OCI-LY1 (cell line): ENCODE measurements around the gene RAB1A.

Experiments used
- H2AFZ ChIP-seq: fragments of 200-600 bp; sonication (generic), shearing (Covaris generic); 2 replicates; pipeline ENCODE4 v1.6.0; 2014; ENCODE audit warnings: antibody characterized with exemption, mild to moderate bottlenecking, low read length
- H3F3A ChIP-seq: fragments of 200-600 bp; sonication (generic), shearing (Covaris generic); 2 replicates; pipeline ENCODE4 v1.6.0; 2014; ENCODE audit warnings: mild to moderate bottlenecking, antibody characterized with exemption, low read length, moderate library complexity; ENCODE audit not compliant: insufficient read depth
- H3K27ac ChIP-seq: fragments of 200-600 bp; sonication (generic); 2 replicates; pipeline ENCODE4 v1.5.1; 2014; ENCODE audit warnings: low read length, mixed run types, mild to moderate bottlenecking, low read depth; ENCODE audit not compliant: poor library complexity, severe bottlenecking
- H3K27me3 ChIP-seq: fragments of 200-600 bp; sonication (generic); 2 replicates; pipeline ENCODE4 v1.6.0; 2014; ENCODE audit warnings: antibody characterized with exemption, mild to moderate bottlenecking, low read length, moderate library complexity; ENCODE audit not compliant: insufficient read depth
- H3K36me3 ChIP-seq: fragments of 200-600 bp; sonication (generic); 2 replicates; pipeline ENCODE4 v1.6.1; 2014; ENCODE audit warnings: mild to moderate bottlenecking, antibody characterized with exemption, low read length, moderate library complexity, mixed read lengths; ENCODE audit not compliant: insufficient read depth
- H3K4me1 ChIP-seq: fragments of 200-600 bp; sonication (generic); 2 replicates; pipeline ENCODE4 v1.5.1; 2014; ENCODE audit warnings: mild to moderate bottlenecking, low read length, moderate library complexity; ENCODE audit not compliant: insufficient read depth, severe bottlenecking
- H3K4me2 ChIP-seq: fragments of 200-600 bp; sonication (generic), shearing (Covaris generic); 2 replicates; pipeline ENCODE4 v1.6.1; 2014; ENCODE audit warnings: low read length
- H3K4me3 ChIP-seq: fragments of 200-600 bp; sonication (generic); 2 replicates; pipeline ENCODE4 v1.5.1; 2014; ENCODE audit warnings: low read length, low read depth, mild to moderate bottlenecking, mixed read lengths; ENCODE audit not compliant: poor library complexity, severe bottlenecking
- H3K79me2 ChIP-seq: fragments of 200-600 bp; shearing (Covaris generic); 2 replicates; pipeline ENCODE4 v1.6.1; 2016; ENCODE audit warnings: mixed run types, low read length, mixed read lengths; ENCODE audit not compliant: insufficient read depth
- H3K9ac ChIP-seq: fragments of 200-600 bp; sonication (generic), shearing (Covaris generic); 2 replicates; pipeline ENCODE4 v1.6.1; 2014; ENCODE audit warnings: mild to moderate bottlenecking, low read length, mixed read lengths
- H3K9me2 ChIP-seq: fragments of 200-600 bp; sonication (generic), shearing (Covaris generic); 2 replicates; pipeline ENCODE4 v1.6.1; 2014; ENCODE audit warnings: low read depth, mild to moderate bottlenecking, low read length, mixed read lengths
- H3K9me3 ChIP-seq: fragments of 200-600 bp; shearing (Covaris generic); 2 replicates; pipeline ENCODE4 v1.6.1; 2014; ENCODE audit warnings: low read length, mixed read lengths
- H4K20me1 ChIP-seq: fragments of 200-600 bp; sonication (generic), shearing (Covaris generic); 2 replicates; pipeline ENCODE4 v1.6.0; 2016; ENCODE audit warnings: mild to moderate bottlenecking, low read length; ENCODE audit not compliant: insufficient read depth
- EZH2 ChIP-seq: fragments of 200-600 bp; sonication (generic), shearing (Covaris generic); IDR thresholded peaks from 2 replicates; pipeline ENCODE4 v1.8.0; 2017; ENCODE audit warnings: borderline replicate concordance, mixed run types, mild to moderate bottlenecking, antibody characterized with exemption, low read length, moderate library complexity, mixed read lengths
- TF ChIP-seq, protein P1 (sequence below): fragments of 200-600 bp; sonication (generic), shearing (Covaris generic); IDR thresholded peaks from 2 replicates; pipeline ENCODE4 v1.5.1; 2017; ENCODE audit warnings: mild to moderate bottlenecking, antibody characterized with exemption, low read length, moderate library complexity, mixed read lengths

The RAB1A gene

DNA sequence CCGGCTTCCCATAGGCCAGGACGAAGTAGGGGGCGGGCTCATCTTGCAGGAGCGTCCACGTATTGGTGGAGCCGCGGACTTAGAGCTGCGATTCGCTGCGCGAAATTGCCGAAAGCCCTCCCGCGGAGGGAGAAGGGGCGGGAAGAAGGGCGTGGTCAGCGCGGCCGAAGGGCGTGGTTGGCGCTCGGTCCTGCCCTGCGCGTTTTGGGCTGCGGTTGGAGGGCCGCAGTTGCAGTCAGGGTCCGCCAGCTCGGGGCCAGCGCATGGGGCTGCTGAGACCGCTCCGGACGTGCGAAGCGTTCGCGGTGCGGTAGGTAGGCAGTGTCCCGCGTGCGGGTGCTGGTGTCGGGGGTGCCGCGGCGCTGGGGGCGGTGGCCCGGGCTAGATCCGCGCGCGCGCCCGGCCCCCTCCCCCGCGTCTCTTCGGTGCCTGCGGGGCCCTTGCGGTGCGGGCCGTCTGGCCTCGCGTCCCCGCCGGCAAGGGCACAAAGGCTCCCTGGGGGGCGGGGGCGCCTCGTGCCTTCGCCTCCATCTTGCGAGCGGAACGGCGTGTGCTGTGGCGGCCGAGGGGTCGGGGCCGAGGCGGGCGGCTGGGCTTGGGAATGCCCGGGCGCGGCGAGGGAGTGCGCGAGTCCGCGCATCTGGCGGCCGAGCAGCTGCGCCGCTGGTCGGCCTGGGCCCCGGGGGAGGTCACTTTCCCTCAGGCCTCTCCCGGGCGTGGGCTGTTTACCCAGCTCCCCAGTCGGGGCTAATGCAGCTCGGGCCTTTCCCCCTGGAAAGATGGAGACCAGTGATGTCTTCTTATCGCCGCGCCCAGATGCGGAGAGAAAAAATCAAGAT is 73.5 kb downstream of the RAB1A start, which contains the start of gene CEP68:
Gene CEP68 (plus strand): TSS at position 202 of the 839 bp plus-strand sequence. CDS start 13,029 bp downstream, outside the sequence.
- peaks cover 48% of the 10 kb centered on the region for H3K4me1 ChIP-seq
- no peaks in the 10 kb centered on the region for H3F3A ChIP-seq
- H4K20me1 ChIP-seq = no peaks in the 10 kb centered on the region
- peaks cover 5% of the 10 kb centered on the region for H3K36me3 ChIP-seq
- peak within 1 kb of the TSS; percentile 56 for H3K27ac ChIP-seq
- no peaks in the 10 kb centered on the region for H3K9me3 ChIP-seq
- peak within 1 kb of the TSS; percentile 65 for H3K9ac ChIP-seq
- no peaks in the 10 kb centered on the region for H3K9me2 ChIP-seq
- peak within 1 kb of the TSS; percentile 97 for H3K4me2 ChIP-seq
- H2AFZ ChIP-seq = no peak within 1 kb of the TSS
- H3K4me3 ChIP-seq = peak within 1 kb of the TSS; percentile 66
- H3K79me2 ChIP-seq = no peaks in the 10 kb centered on the region
- H3K27me3 ChIP-seq = no peaks in the 10 kb centered on the region
- no peak for TF ChIP-seq EZH2
- TF ChIP-seq, protein P1, sequence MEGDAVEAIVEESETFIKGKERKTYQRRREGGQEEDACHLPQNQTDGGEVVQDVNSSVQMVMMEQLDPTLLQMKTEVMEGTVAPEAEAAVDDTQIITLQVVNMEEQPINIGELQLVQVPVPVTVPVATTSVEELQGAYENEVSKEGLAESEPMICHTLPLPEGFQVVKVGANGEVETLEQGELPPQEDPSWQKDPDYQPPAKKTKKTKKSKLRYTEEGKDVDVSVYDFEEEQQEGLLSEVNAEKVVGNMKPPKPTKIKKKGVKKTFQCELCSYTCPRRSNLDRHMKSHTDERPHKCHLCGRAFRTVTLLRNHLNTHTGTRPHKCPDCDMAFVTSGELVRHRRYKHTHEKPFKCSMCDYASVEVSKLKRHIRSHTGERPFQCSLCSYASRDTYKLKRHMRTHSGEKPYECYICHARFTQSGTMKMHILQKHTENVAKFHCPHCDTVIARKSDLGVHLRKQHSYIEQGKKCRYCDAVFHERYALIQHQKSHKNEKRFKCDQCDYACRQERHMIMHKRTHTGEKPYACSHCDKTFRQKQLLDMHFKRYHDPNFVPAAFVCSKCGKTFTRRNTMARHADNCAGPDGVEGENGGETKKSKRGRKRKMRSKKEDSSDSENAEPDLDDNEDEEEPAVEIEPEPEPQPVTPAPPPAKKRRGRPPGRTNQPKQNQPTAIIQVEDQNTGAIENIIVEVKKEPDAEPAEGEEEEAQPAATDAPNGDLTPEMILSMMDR = no peak

DNA sequence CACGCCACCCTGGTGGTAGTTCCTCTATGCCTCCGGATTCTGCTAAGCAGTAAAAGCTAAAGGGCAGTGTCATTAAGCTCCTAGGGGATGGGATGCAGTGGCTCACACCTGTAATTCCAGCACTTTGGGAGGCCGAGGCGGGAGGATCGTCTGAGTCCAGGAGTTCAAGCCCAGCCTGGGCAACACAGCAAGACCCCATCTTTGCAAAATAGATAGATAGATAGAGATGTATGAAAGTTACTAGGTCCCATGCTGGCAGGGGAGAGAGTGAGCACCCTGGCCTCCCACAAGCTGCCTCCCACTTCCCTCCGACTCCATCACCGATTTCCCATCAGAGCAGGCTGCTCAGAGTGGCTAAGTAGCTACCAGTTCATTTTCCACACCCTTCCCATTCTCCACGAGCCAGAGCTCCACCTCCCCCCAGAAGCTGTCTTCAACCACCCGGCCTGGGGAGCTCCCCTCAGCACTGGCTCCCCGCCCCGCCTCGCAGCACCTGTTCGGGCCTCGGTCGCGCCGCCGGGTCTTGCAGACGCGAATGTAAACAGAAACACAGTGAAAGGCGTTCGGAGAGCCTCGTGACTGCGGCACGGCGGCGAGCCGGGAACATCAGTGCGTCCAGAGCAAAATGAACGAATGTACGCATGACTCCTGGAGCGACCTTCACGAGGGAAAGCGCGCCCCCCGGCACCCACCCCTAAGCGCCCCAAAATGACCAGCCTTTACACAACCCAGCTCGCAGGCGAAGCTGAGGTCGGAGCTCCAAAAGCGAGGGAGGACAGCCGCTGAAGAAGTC is 74.3 kb downstream of the RAB1A start:
- TF ChIP-seq, protein P1 = no peak
- no peak for TF ChIP-seq EZH2
- H3K9me2 ChIP-seq = no peaks in the 10 kb centered on the region
- no peaks in the 10 kb centered on the region for H3K9me3 ChIP-seq
- H3K79me2 ChIP-seq = no peaks in the 10 kb centered on the region
- H3K27me3 ChIP-seq = no peaks in the 10 kb centered on the region
- H3K27ac ChIP-seq = peak overlapping the region; percentile 56
- no peaks in the 10 kb centered on the region for H3F3A ChIP-seq
- H3K4me1 ChIP-seq = peaks cover 48% of the 10 kb centered on the region
- no peak overlapping the region for H2AFZ ChIP-seq
- H3K9ac ChIP-seq = peak overlapping the region; percentile 44
- H3K4me2 ChIP-seq = peak overlapping the region; percentile 97
- peaks cover 12% of the 10 kb centered on the region for H3K36me3 ChIP-seq
- H4K20me1 ChIP-seq = no peaks in the 10 kb centered on the region
- H3K4me3 ChIP-seq = peak overlapping the region; percentile 66

DNA sequence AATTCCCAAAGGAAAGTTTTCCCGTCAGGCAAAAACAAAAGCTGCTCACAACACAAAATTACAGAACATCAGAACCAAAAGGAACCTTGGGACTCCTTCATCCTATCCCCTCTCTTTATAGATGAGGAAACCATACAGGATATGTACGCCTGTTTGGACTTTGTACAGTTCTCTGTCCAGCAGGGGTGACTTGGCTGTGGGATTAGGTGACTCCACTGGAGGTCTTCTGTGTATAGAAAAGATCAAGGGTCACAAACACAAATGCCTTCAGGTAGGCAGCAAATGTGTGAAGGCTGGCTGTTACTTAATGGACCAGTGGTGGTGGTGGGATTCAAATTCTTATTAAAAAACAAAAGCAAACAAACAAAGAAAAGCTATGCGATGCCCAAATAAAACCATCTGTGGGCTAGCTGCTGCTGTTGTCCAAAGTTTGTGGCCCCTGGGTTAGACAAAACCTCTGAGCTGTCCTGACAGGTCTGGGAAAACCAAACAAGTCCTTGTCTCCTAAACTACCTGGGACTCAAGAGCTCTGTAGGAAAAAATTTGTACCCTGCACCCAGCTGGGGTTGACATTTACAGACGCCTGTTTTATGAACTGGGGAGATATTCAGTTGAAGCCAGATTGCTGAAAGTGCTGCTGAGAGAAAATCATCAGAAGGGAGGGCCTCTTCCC is 75.0 kb downstream of the RAB1A start:
- TF ChIP-seq, protein P1 = no peak
- no peak for TF ChIP-seq EZH2
- H4K20me1 ChIP-seq = no peaks in the 10 kb centered on the region
- H3K79me2 ChIP-seq = no peaks in the 10 kb centered on the region
- peak overlapping the region; percentile 66 for H3K4me3 ChIP-seq
- no peak overlapping the region for H2AFZ ChIP-seq
- H3K27ac ChIP-seq = peak overlapping the region; percentile 56
- peaks cover 48% of the 10 kb centered on the region for H3K4me1 ChIP-seq
- peak overlapping the region; percentile 44; the same call in 1 of the 2 replicates for H3K9ac ChIP-seq
- no peaks in the 10 kb centered on the region for H3K9me3 ChIP-seq
- H3K9me2 ChIP-seq = no peaks in the 10 kb centered on the region
- H3F3A ChIP-seq = no peaks in the 10 kb centered on the region
- peaks cover 12% of the 10 kb centered on the region for H3K36me3 ChIP-seq
- H3K27me3 ChIP-seq = no peaks in the 10 kb centered on the region
- peak overlapping the region; percentile 97 for H3K4me2 ChIP-seq
